Cardiac muscle cell (in vitro differentiated cells and primary cell): ENCODE measurements around the gene FAM124B. TPM values are rescaled to one million over a fixed set of nuclear protein-coding genes. Genes with fewer than 3 reads are reported as not detected.

ENCODE experiments used
- DNase-seq, 2 donors: peaks; one replicate each; pipeline versions ENCODE4 v3.0.0 to v3.0.0-alpha.2; 2010 to 2017; ENCODE audit warnings: low read depth in 1 of 2, low spot score in 1 of 2
- H3K27ac ChIP-seq: fragments of 200-600 bp; sonication (generic); 2 replicates; pipeline ENCODE4 v1.5.1; 2016
- H3K27me3 ChIP-seq: fragments of 200-600 bp; sonication (generic); 2 replicates; pipeline ENCODE4 v1.6.0; 2016; ENCODE audit warnings: control low read depth
- H3K36me3 ChIP-seq: fragments of 200-600 bp; sonication (generic); 2 replicates; pipeline ENCODE4 v1.5.1; 2016; ENCODE audit warnings: control low read depth
- H3K4me1 ChIP-seq: fragments of 200-600 bp; sonication (generic); 2 replicates; pipeline ENCODE4 v1.8.1; 2017; ENCODE audit warnings: low read depth, mild to moderate bottlenecking, mixed run types
- H3K4me3 ChIP-seq: fragments of 200-600 bp; sonication (generic); 2 replicates; pipeline ENCODE4 v1.5.1; 2016; ENCODE audit warnings: mild to moderate bottlenecking
- H3K9me3 ChIP-seq: fragments of 200-600 bp; sonication (generic); 2 replicates; pipeline ENCODE4 v1.5.1; 2017; ENCODE audit warnings: low read depth, mild to moderate bottlenecking, control low read depth
- CTCF ChIP-seq: IDR thresholded peaks from 2 replicates; pipeline ENCODE4 v1.5.1; 2012; ENCODE audit warnings: low read depth, mild to moderate bottlenecking, low read length
- polyA plus RNA-seq: library from polyadenylated mRNA; unstranded; fragments of >200 nt; fragmentation: Nextera tagmentation; extraction: Ambion mirVana; gene quantifications from 2 replicates; pipeline ENCODE4 v1.2.1, GENCODE V29; 2016
- total RNA-seq: library from RNA; depleted of rRNA; stranded (reverse); fragments of >200 nt; gene quantifications from 2 replicates; pipeline ENCODE4 v1.2.3, GENCODE V29; 2016

FAM124B gene
- total and polyA plus RNA-seq, 2 experiments from 2014 or later = 0.17 to 0.30 TPM

- TF ChIP-seq CTCF = no peak
- no peak overlapping the region for H3K27ac ChIP-seq
- no peaks in the 10 kb centered on the region for H3K36me3 ChIP-seq
- H3K4me1 ChIP-seq = no peaks in the 10 kb centered on the region
- no peaks in the 10 kb centered on the region for H3K27me3 ChIP-seq
- DNase-seq = peak in 1 of 2 donors; percentile 28
- no peaks in the 10 kb centered on the region for H3K9me3 ChIP-seq
- no peak overlapping the region for H3K4me3 ChIP-seq
Observed at GRCh38 chr2:224366267-224366844, 35.6 kb downstream of the FAM124B start.

GRCh38 chr2:224365331-224365730 is 36.6 kb downstream of the FAM124B start:
- Histone ChIP-seq H3K36me3 (no peaks in the 10 kb centered on the region), H3K4me3 (no peak overlapping the region), H3K27me3 (no peaks in the 10 kb centered on the region), H3K27ac (no peak overlapping the region), H3K9me3 (no peaks in the 10 kb centered on the region), H3K4me1 (no peaks in the 10 kb centered on the region)
- no peak for DNase-seq
- TF ChIP-seq CTCF = no peak

- no peak for TF ChIP-seq CTCF
- Histone ChIP-seq H3K4me3 (no peak overlapping the region), H3K4me1 (no peaks in the 10 kb centered on the region), H3K27me3 (no peaks in the 10 kb centered on the region), H3K36me3 (no peaks in the 10 kb centered on the region), H3K27ac (no peak overlapping the region), H3K9me3 (no peaks in the 10 kb centered on the region)
- no peak for DNase-seq
Observed at GRCh38 chr2:224363281-224363680, 38.6 kb downstream of the FAM124B start.

- H3K4me1 ChIP-seq = no peaks in the 10 kb centered on the region
- H3K4me3 ChIP-seq = no peak overlapping the region
- no peak overlapping the region for H3K27ac ChIP-seq
- DNase-seq = no peak
- no peaks in the 10 kb centered on the region for H3K9me3 ChIP-seq
- H3K36me3 ChIP-seq = no peaks in the 10 kb centered on the region
- H3K27me3 ChIP-seq = no peaks in the 10 kb centered on the region
- TF ChIP-seq CTCF = no peak
Observed at GRCh38 chr2:224362094-224362493, 39.8 kb downstream of the FAM124B start.

GRCh38 chr2:224360801-224361251 is 41.1 kb downstream of the FAM124B start:
- no peak overlapping the region for H3K4me3 ChIP-seq
- H3K4me1 ChIP-seq = no peaks in the 10 kb centered on the region
- H3K27ac ChIP-seq = no peak overlapping the region
- no peaks in the 10 kb centered on the region for H3K27me3 ChIP-seq
- H3K9me3 ChIP-seq = no peaks in the 10 kb centered on the region
- no peaks in the 10 kb centered on the region for H3K36me3 ChIP-seq
- no peak for TF ChIP-seq CTCF
- DNase-seq = no peak
